GM21737 (cell line): ENCODE data around the gene SV2A.
A peak's percentile ranks its signal among the peaks of the same experiment; 100 is the strongest.

Source experiments
- ATAC-seq: cut with Tn5 transposase; IDR thresholded peaks from one replicate; pipeline ENCODE4 v1.9.1; 2021; ENCODE audit warnings: mild to moderate bottlenecking, moderate library complexity; ENCODE audit not compliant: unreplicated experiment

The SV2A gene

DNA sequence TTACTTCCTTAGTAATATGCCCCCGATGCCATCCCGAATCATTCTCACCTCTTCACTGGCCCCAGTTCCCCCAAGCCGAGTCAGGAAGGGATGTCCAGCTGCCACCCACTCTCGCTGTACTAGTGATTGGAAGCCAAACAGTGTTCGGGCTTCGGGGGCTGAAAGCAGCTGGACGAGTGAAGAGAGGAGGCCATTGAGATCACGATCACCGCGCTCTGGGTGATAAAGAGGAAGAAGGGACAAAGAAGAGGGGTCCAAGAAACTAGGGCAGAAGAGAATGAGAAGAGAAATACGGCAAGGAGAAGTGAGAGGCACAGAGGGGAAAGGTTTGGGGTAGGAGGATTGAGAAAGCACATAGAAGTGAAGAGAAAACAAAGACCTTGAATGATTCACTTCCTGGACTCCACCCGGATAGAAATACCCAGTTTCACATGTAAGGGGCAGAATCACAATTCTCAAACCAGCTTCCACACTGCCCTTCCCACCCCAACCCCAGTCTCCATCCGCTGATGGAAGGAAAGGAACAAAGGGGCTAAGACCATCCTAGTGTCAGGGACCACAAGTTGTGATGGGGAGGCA, 13.7 kb upstream of the SV2A start:
- no peak for ATAC-seq

DNA sequence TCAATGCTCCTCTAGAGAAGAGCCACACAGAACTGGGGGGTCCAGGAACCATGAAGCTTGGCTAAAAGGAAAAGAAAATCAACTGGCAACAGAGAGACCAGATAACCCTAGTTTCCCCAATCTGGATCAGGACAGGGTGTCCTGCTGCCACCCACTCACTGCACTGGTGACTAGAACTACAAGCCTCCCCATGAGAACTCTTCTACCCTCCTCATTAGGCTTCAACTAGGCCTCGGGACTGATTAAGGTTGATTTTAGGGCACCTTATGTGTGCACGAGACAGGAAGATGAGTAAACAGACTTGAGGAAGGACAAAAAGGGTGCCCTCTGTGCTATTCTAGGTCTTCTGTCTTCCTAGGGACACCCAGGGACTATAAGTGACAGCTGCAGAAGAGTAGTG, 12.2 kb upstream of the SV2A start:
- ATAC-seq = no peak

DNA sequence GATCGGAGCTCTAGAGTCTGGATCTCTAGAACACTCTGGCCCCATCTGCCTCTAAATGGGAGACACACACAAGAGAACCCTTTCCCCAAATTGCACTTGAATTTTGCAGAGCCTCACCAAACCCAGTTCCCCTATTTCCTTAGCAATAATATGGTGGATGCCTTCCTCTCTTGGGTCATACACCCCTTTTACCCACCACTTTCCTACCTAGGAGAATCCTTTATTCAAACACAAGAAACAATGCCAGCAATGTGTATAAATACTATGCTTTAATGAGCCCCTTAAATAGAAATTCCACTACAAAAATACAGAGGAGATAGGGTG, 10.7 kb upstream of the SV2A start:
- no peak for ATAC-seq

DNA sequence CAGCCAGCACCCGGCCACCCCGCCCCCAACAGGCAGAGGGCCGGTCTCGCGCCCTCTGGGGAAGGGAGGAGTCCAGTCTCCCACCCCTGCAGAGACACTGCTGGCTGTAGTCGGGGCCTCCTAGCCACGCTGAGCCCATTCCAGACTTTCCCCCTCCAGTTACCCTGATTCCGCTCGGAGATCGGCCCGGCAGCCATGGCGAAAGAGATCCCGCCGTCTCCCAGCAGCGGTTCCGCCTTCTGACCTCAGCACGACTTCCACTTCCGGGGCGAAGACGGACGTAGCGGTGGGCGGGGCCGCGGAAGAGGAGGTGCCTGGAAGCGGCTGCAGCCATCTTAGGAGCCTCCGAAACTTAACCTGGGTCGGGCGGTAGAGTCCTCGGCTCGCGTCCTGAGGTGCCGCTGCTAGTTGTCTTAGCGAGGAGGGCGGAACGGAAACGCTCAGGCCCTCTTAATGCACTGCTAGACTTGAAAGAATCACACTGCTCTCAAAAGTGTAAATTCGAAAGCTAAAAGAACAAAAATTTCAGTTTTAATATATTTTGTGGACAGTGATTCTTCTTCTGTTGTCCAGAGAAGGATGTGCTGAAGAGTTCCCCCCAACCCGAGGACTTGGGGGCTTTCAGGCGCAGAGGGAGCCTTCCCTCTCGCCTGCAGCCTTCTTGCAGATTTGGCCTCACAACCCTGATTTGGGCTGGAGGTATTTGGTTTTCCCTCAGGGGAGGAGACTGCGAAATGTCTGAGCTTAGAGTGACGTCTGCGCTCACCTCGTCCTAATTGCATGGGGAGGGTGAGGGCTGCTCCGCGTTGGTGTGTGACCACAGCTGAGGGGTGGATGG, 10.1 kb upstream of the SV2A start, which contains the start of gene SF3B4:
SF3B4 (minus strand) TSS at position 241 of the 838 bp plus-strand sequence; CDS start at position 197, 44 bp downstream.
- peak; percentile 90 for ATAC-seq

- no peak for ATAC-seq
Observed at GRCh38 chr1:149927056-149927562, 9.5 kb upstream of the SV2A start.

DNA sequence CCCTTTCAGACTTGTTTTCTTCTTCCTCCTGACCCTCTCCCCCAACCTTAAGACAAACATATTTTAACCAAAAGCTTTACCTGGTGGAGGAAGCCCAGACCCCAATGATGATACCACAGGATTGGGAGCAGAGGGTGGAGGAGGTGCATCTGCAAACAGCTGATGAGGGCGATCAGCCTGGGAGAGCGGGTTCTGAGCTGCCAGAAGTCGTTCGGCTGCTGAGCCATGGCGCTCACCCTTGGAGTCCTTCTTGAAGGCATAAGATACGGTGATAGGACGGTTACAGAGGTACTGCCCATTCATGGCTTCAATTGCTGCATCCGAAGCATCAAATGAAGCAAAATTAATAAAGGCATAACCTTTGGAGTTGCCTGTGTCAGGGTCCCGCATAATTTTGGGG, 8.7 kb upstream of the SV2A start:
- ATAC-seq = no peak

- ATAC-seq = no peak
Observed at GRCh38 chr1:149925751-149926150, 8.1 kb upstream of the SV2A start.

- ATAC-seq = no peak
Observed at GRCh38 chr1:149925345-149925744, 7.7 kb upstream of the SV2A start.

DNA sequence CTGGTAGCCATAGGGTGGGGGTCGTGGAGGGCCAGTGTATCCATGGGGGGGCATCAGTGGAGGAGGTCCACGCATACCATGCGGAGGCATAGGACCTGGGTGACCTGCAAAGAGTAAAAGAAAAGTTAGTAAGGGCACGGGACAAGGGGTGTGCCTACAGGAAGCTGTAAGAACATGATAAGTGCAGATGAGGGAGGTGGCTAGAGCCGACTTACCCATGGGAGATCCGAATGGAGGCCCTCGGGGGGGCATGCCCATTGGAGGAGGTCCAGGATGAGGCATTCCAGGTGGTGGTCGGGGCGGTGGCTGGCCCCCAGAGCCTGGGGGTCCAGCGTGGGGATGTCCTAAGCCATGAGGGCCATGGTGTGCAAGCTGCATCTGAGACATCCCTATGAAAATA, 6.0 kb upstream of the SV2A start:
- no peak for ATAC-seq

DNA sequence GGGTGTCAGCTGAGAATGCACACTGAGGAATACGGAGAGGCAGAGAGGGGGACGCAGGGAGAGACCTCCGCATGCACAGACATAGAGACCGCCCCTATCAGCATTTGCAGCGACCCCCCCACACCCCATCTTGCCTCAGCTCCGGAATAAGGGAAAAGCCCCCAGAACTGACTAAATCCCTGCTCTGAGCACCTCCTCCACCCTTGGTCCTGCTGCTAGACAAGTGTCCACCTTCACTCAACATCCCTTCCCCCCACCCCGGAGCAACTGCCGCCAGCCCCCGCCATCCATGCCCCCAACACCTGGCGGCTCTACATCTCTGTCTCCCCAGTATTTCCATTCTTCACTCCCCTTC, 769 bp downstream of the SV2A start:
- no peak for ATAC-seq

- no peak for ATAC-seq
Observed at GRCh38 chr1:149916193-149916897, 1.3 kb downstream of the SV2A start.

- ATAC-seq = no peak
Observed at GRCh38 chr1:149915429-149916192, 2.0 kb downstream of the SV2A start.

DNA sequence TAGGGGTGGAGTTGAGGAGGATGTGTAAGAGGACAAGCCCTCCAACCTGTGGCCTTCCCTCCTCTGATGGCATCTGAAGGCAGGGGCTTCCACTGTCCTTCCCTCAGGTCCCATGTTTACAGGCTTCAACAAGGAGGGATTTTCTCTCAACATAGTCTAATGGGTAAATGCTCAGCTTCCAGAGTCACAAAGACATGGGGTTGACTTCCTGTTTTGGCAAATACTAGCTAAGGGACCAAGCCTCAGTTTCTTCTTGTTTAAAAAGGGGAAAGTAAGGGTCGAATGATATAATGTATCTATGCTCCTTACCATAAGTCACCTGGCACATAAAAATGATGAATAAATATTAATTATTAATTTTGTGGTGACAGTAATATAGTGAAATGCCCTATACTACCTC, 3.1 kb downstream of the SV2A start:
- no peak for ATAC-seq

DNA sequence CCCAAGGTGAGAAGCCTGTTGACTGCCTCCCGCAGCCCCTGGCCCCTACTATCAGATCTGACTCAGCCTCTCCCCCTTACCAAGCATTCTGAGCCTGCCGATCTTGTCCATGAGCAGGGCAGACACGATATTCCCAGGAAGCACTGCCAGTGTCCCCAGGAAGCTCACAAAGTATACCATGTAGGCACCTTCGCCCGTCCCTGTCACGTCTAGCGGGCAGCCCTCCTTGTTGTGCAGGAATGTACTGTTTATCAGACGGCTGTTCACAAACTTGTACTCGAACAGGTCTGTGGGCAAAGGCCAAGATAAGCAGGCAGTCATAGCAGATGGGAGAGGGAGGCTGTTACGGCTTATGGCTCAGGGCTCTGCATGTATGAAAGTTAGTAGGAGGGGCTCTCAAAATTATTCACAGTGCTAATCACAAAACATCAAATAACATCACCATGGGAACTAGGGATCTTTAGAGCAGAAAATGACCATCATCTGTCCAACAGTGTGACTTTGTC, 11.0 kb downstream of the SV2A start:
- no peak for ATAC-seq

GRCh38 chr1:149903836-149904491, 13.7 kb downstream of the SV2A start:
- no peak for ATAC-seq

DNA sequence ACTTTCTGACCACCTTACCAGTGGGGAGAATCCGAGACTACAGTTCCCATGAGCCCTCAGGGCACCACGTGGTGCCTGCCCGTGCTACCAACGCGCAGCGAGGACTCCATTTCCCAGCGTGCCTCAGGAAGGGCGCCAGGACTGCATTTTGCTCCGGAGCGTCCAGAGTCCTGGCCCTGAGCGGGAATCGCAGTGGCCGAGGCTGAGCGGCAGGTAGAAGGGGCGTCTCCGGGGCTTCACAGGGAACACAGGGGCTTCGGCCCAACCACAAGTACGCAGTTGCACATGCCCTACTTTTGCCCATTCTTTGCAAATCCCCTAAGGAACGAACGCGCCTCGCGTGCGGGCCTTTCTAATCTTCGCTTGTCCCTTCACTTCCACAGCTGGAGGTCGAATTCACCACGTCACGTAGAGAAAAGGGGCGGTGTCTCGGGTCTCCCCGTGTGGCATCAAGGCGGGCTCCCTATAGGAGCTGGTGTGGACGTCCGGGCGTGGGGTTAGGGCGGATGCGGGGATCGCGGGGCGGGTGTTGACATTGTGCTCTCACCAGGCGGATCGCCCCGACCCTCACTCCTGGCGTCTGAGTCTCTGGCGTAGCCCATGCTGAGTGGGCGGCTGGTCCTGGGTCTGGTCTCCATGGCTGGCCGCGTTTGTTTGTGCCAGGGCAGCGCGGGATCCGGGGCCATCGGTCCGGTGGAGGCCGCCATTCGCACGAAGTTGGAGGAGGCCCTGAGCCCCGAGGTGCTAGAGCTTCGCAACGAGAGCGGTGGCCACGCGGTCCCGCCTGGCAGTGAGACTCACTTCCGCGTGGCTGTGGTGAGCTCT, 18.0 kb downstream of the SV2A start, which contains the start of gene BOLA1:
BOLA1 (plus strand) TSS at position 109 of the 825 bp plus-strand sequence; CDS start at position 601, 492 bp downstream.
- ATAC-seq = peak; percentile 88

- no peak for ATAC-seq
Observed at GRCh38 chr1:149896575-149896974, 21.1 kb downstream of the SV2A start.

DNA sequence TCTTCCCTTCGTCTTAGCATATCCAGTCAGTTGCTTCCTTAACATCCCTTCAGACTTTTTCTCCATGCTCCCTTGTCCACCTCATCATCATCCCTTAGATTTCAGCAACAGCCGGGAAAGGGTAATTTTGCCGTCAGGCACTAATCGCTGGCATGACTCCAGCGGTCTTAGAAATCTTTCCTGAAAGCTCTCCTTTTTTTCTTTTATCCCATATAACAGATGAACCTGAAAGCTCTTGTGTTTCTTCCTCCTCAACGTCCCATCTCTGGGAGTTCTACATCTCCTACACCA, 28.7 kb downstream of the SV2A start:
- no peak for ATAC-seq

- peak; percentile 24 for ATAC-seq
Observed at GRCh38 chr1:149888247-149888998, 29.2 kb downstream of the SV2A start.
